HG02970 (cell line): ENCODE results near the gene TXNL4B.
"Not testable (repeated sequence)": the region's sequence is repeated elsewhere in the genome, so short reads cannot be mapped to it uniquely, and the experiment has no call there.

Experiments
- ATAC-seq: cut with Tn5 transposase; IDR thresholded peaks from one replicate; pipeline ENCODE4 v1.9.1; 2021; ENCODE audit warnings: mild to moderate bottlenecking, moderate library complexity, moderate number of reproducible peaks; ENCODE audit not compliant: unreplicated experiment, low FRiP score

Gene TXNL4B

DNA sequence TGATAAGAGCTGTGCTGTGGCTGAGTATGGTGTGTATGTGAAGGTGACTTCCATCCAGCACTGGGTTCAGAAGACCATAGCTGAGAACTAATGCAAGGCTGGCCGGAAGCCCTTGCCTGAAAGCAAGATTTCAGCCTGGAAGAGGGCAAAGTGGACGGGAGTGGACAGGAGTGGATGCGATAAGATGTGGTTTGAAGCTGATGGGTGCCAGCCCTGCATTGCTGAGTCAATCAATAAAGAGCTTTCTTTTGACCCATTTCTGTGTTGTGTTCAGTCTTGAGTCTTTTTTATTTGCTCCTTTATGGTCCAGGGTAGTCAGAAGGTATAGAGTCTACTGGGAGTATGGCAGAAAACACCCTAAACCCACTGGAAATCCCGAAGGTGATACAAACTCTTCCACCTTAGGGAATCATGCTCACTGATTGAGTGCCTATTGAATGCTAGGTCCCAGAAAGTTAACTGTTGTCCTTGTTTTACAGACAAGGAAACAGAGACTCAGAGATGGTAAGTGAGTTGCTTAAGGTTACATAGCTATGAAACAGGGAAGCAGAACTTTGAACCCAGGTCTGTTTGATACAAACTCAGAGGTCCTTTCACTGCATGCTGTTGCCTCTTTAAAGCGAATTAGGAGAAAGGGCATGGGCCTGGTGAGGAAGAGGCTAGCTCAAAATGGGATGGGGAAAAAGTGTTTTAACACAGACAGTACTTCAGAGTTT lies 16.3 kb downstream of the TXNL4B start:
- not testable (repeated sequence) for ATAC-seq

DNA sequence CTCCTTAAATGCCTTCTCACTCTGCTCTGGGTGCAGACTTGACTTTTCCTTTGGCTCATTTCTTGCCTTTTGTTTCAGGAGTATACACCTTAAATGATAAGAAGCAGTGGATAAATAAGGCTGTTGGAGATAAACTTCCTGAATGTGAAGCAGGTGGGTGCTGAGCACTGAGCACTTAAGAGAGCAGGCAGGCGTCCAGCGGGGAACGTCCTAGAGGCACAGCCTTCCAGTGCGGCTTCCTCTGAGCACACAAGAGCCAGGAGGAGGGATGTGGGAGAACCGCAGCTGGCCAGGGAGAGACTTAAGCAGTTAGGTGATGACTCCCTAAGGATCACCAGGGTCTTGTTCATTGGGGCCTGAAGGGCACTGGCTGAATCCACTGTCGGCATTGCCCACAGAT lies 18.4 kb downstream of the TXNL4B start:
- ATAC-seq = not testable (repeated sequence)

DNA sequence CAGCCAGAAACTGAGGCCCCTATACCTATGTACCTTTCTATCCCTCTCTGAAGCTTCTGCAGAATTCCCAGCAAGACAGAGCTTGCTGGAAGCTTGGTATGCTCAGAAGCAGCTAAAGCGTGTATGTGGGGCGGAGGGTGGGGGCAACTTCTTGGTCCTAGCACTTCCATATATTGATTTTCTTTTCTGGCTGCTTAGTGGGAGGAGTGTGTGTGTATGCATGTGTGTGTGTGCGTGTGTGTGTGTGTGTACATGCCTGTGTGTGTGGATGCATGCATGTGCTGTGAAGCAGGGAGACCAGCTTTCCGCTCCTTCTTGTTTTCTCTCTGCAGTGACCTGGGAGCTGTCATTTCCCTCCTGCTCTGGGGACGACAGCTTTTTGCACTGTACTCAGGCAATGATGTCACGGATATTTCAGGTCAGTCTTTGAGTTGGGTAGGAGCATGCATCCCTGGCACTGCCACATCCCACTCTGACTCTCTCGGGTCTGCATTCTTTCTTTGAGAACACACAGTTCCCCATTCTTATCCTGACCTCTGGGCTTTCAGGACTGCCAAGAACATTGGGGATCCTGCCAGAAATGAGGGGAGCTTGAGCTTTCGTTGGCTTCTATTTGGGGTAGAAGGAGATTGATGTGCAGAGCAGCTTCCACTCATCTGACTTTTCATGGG lies 19.7 kb downstream of the TXNL4B start:
- no peak for ATAC-seq

DNA sequence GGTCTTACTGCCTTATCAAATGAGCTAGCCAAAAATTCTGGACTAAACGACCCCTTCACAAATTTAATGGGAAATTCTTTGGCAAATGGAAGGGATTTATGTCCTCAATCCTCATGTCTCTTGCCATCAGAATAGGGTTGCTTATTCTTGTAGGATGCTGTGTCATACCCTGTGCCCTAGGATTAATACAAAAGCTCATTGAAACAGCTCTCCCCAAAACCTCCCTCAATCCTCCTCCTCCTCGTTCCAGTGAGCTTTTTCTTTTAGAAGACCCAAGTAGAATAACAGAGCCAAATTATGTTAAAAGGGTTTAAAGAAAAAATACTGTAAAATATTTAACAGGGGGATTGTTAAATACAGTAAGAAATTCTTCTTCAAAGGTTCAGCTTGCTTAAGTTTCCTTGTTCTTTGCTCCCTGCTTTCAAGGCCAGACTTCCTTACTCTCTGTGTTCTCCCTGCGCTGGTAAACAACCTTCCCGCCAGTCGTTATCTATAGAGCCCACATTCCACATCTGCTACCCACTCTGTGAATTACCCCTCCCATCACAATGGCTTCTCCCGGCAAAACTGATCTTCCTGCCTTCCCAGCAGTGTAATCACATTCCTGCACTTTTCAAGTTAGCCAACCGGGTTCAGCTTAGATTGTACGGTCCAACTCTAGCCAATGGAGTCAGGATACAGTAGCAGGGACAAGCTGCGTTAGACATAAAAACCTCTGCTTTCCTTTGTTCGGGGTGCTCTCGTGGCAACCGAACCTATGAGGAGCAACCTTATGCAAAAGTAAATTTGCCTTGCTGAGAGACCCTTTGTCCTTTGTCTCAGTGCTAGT lies 20.7 kb downstream of the TXNL4B start:
- ATAC-seq = no peak

DNA sequence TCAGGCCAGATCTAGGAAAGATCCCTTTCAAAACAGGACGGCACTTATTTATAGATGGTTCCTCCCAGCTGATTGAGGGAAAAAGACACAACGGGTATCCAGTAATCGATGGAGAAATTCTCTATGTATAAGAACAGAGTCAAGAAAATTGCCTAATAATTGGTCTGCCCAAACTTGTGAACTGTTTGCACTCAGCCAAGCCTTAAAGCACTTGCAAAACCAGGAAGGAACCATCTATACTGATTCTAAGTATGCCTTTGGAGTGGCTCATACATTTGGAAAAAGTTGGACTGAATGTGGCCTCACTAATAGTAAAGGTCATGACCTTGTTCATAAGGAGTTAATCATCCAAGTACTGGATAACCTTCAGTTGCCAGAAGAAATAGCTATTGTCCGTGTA lies 24.5 kb downstream of the TXNL4B start:
- ATAC-seq = no peak

DNA sequence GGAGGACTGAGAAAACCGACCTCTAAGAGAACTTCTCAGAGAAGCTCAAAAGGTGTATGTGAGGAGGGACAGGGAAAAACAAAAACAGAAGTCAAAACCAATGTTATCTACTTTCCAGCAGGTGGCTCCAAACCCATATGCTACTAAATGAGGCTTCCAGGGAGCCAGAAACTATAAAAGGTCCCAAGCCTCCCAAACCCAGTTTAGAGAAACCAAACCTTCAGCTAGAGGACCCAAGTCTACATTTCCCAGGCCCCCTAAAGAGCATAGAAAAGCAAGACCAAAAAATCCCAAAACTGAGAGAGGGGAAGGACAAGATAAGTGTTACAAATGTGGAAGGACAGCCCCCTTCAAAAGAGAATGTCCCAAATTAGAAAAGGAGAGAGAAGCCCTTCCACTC lies 26.7 kb downstream of the TXNL4B start:
- ATAC-seq = no peak

DNA sequence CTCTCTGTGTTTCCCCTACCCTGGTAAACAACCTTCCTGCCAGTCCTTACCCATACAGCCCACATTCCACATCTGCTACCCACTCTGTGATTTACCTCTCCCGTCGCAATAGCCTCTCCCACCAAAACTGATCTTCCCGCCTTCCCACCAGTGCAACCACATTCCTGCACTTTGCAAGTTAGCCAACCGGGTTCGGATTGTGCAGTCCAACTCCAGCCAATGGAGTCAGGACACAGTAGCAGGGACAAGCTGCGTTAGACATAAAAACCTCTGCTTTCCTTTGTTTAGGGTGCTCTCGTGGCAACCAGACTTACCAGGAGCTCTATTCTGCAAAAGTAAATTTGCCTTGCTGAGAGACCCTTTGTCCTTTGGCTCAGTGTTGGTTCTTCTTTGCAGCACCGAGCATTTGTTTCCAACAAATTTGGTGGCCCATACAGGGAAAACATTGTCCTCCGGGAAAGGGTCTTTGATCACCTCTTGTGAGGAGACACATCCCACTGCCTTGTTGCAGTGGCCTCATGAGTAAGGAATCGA lies 29.0 kb downstream of the TXNL4B start:
- no peak for ATAC-seq

DNA sequence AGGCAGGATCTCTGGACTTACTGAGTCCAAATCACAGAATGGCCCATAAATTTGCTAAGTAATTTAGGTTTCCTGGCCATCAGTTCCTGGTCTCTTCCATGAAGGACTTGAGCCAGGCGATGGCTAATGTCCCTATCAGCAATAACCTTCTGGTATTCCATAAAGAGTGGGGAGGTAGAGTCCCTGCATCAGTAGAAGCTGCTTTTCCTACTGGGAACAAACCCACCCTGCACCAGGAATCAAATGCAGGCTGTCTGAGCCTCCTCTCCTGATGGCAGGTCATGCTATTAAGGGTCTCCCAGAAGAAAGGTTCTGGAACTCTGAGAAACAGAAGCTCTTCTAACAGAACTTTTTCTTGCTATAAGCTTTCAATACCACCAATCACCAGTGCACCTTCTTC lies 31.9 kb downstream of the TXNL4B start:
- no peak for ATAC-seq

DNA sequence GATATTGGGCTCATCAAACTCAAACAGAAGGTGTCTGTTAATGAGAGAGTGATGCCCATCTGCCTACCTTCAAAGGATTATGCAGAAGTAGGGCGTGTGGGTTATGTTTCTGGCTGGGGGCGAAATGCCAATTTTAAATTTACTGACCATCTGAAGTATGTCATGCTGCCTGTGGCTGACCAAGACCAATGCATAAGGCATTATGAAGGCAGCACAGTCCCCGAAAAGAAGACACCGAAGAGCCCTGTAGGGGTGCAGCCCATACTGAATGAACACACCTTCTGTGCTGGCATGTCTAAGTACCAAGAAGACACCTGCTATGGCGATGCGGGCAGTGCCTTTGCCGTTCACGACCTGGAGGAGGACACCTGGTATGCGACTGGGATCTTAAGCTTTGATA lies 33.0 kb downstream of the TXNL4B start:
- no peak for ATAC-seq

DNA sequence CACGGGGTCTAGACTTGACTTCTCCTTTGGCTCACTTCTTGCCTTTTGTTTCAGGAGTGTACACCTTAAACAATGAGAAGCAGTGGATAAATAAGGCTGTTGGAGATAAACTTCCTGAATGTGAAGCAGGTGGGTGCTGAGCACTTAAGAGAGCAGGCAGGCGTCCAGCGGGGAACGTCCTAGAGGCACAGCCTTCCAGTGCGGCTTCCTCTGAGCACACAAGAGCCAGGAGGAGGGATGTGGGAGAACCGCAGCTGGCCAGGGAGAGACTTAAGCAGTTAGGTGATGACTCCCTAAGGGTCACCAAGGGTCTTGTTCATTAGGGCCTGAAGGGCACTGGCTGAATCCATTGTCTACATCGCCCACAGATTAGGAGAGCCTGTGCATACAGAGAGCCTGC lies 34.4 kb downstream of the TXNL4B start:
- ATAC-seq = not testable (repeated sequence)

DNA sequence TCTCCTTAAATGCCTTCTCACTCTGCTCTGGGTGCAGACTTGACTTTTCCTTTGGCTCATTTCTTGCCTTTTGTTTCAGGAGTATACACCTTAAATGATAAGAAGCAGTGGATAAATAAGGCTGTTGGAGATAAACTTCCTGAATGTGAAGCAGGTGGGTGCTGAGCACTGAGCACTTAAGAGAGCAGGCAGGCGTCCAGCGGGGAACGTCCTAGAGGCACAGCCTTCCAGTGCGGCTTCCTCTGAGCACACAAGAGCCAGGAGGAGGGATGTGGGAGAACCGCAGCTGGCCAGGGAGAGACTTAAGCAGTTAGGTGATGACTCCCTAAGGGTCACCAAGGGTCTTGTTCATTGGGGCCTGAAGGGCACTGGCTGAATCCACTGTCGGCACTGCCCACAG lies 36.1 kb downstream of the TXNL4B start:
- not testable (repeated sequence) for ATAC-seq

DNA sequence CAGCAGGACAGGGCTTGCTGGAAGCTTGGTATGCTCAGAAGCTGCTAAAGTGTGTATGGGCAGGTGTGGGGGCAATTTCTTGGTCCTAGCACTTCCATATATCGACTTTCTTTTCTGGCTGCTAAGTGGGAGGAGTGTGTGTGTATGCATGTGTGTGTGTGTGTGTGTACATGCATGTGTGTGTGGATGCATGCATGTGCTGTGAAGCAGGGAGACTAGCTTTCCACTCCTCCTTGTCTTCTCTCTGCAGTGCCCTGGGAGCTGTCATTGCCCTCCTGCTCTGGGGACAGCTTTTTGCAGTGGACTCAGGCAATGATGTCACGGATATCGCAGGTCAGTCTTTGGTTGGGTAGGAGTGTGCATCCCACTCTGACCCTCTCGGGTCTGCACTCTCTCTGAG lies 37.5 kb downstream of the TXNL4B start:
- ATAC-seq = no peak

DNA sequence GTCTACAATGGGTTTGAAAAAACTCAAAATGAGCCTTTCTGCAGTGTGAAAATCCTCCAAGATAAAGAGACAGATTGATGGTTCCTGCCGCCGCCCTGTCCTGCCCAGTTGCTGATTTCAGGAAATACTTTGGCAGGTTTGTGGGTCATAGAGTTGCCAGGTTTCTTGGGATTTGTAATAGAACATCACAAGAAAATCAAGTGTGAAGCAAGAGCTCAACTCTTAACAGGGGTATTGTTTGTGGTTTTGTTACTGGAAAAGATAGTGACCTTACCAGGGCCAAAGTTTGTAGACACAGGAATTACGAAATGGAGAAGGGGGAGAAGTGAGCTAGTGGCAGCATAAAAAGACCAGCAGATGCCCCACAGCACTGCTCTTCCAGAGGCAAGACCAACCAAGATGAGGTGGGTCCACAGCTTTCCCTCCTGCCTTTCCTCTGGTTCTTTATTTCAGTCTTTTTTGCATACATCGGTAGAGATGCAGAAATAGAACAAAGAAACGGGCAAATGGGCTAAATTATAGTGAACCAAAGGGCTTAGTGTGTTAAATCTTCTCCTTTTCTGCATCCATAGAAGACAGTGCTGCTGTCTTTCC lies 39.1 kb downstream of the TXNL4B start, which contains the start of gene HP:
HP (plus strand) TSS at position 252 of the 594 bp plus-strand sequence; CDS start at position 400, 148 bp downstream.
- ATAC-seq = not testable (repeated sequence)

DNA sequence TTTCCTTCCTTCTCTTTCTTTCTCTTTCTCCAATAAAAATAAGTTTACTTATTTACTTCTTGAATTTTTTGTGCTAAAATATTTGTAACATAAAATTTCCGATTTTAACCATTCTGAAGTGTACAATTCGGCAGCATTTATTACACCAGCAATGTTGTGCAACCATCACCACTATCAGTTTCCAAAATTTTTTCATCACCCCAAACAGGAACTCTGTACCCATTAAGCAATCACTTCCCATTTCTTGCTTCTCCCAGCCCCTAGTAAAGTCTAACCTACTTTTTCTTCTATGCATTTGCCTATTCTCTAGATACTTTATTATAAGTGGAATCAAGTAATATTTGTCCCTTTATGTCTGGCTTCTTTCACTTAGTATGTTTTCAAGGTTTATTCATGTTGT lies 41.6 kb downstream of the TXNL4B start:
- ATAC-seq = no peak

DNA sequence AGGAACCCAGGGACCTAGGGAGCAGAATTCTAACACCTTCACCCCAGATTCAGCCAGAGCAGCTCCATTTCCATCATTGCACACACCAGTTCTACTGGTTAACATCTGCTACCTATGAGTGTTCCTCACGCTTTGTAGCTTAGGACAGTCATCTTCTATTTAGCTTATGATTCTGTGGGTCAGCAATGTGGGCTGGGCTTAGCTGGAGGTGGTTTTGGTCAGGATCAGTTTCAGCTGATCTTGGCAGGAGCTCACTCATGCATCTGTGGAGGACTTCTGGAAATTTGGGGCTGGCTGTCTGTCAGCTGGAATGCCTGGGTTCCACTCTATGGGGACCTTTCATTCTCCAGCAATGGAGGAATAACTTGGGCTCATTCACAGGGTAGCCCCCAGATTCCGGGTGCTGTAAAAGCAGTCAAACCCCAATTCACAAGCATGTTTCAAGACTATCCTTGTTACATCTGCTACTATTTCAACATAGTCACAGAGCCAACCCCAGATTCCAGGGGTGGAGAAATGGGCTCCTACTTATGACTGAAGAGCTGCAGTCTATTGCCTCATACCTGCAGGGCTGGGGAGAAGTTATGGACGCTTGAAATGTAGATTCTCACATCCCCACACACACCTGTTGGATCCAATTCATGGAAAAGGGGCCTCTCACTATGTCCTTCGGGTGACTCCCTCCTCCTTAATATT lies 42.5 kb downstream of the TXNL4B start:
- ATAC-seq = no peak

DNA sequence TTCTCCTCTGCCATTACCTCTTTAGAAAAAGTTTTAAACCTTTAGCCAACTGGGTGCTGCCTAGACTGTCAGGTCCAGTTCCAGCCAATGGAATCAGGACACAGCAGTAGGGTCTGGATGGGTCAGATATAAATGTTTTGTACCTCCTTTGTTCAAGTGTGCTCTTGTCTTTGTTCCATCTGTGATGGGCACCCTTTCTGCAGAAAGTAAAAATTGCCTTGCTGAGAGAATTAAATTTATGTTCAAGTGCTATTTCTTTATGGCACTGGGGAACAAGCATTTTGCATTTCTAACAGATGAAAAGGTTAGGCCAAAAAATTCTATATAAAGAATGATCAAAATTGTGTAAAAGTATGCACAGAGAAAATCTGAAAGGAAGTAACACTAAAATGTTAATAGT lies 44.3 kb downstream of the TXNL4B start:
- ATAC-seq = no peak

DNA sequence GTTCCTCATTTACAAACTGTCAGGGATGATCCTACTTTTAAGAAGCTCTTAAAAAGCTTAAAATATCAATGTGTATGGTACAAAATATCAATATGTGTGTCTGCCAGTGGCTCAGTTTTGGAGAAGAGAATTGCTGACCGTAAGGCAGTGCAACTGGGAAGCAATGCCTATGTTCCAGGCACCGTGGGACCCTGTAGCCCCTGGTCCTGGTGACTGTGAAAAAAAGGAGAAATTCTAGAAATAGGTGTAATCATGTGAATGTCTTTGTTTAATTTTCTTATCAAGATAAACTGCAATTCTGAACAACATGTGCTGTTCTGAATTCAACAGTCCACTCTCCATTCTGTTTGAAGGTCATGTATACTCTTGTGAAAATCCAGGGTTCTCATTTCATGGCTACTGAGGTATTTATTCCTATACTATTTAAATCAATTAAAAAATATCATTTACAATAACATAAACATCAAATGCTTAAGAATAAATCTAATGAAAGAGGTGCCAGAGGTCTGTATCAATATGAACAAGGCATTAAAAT lies 48.5 kb downstream of the TXNL4B start:
- no peak for ATAC-seq

DNA sequence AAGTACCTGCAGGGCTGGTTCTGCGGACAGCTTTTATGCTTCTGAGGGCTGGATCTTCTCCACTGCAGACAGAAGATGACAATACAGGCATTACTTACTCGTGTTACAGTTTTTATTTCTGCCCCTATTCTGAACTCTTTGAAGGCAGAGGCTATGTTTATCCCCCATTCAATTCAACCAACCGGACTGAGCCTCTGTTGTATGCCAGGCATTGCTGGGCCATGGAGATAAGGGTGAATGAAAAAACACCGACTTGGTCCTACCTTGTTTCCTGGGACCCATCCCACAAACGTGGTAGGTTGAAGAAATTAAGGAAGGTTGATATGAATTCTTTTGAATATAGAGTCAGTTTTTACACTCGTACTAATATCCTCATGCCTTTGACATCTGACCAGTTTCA lies 49.1 kb downstream of the TXNL4B start:
- no peak for ATAC-seq

DNA sequence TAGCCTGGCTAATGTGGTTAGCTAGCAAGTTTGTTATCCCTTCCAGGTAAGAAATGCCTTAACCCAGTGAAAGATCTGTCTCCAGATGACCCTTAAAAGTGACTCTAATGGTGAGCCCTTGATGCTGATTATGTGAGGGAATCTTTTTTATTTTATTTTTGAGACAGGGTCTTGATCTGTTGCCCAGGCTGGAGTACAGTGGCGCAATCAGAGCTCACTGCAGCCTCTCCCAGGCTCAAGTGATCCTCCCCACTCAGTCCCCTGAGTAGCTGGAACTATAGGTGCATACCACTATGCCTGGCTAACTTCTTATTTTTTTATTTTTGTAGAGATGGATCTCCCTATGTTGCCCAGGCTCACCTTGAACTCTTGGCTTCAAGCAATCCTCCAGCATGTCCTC lies 49.9 kb downstream of the TXNL4B start:
- no peak for ATAC-seq

DNA sequence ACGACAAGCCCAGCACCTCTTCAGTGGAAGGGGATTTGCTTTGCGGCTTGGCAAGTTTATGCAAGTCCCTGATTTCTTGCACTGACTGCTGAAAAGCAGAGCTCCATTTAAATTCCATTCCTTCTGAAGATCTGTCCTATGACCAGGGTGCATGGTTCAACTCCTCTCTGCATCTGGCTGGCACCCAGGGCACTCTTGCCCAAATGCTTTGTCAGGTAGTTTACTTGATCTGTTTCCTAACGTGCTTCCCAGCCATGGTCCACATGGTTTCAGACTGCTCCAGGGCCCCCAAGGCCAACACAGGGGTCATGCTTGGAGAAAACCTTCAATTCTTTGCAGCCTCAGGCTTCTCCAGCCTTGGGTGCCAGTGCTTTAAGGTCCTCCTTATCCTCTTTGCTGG lies 50.4 kb downstream of the TXNL4B start:
- no peak for ATAC-seq
